Caco-2 (cell line): Measurements from ENCODE around the gene SHLD1. TPM values are rescaled to one million over a fixed set of nuclear protein-coding genes. Genes with fewer than 3 reads are reported as not detected.

Experiments used
- BruUV-seq: library from RNA; stranded (reverse); fragments of 400-500 nt; replicated peaks from 2 replicates; lab custom pipeline; 2021; lab: Mats Ljungman, UMichigan
- CTCF ChIA-PET: fragments of 300-600 bp; sonication (Branson Sonifier 250); formaldehyde crosslinking; loops from one replicate; lab custom pipeline; 2022; ENCODE audit warnings: antibody characterized with exemption; lab: Charles Lee
- POLR2A ChIA-PET: fragments of 300-600 bp; sonication (Branson Sonifier 250); formaldehyde crosslinking; loops from one replicate; lab custom pipeline; 2022; ENCODE audit warnings: antibody characterized with exemption; lab: Charles Lee
- DNase-seq, 2 experiments: peaks; one replicate each; pipeline versions ENCODE4 v3.0.0 to v3.0.0-alpha.2; 2020 to 2022
- H3K27me3 ChIP-seq: replicated peaks from 2 replicates; pipeline ENCODE4 v1.6.0; 2011; ENCODE audit warnings: low read length; ENCODE audit not compliant: control insufficient read depth, insufficient read depth
- H3K36me3 ChIP-seq: 2 replicates; pipeline ENCODE4 v1.5.1; 2011; ENCODE audit warnings: low read length; ENCODE audit not compliant: control insufficient read depth, insufficient read depth
- H3K4me1 ChIP-seq: fragments of 250-450 bp; sonication (Bioruptor Pico); 2 replicates; pipeline ENCODE4 v1.5.1; 2020; ENCODE audit warnings: mild to moderate bottlenecking
- H3K4me3 ChIP-seq: 2 replicates; pipeline ENCODE4 v1.5.1; 2011; ENCODE audit warnings: low read depth, mild to moderate bottlenecking, control low read depth, low read length
- H3K9me3 ChIP-seq: fragments of 250-450 bp; sonication (Bioruptor Pico); 2 replicates; pipeline ENCODE4 v1.5.1; 2020; ENCODE audit warnings: mild to moderate bottlenecking, moderate library complexity
- H3K27ac Mint-ChIP-seq: one replicate; pipeline ENCODE4 v1.8.0; 2022; ENCODE audit warnings: mixed read lengths; ENCODE audit not compliant: unreplicated experiment
- H3K27me3 Mint-ChIP-seq: one replicate; pipeline ENCODE4 v1.8.0; 2022; ENCODE audit warnings: mixed read lengths; ENCODE audit not compliant: insufficient read depth, unreplicated experiment
- H3K36me3 Mint-ChIP-seq: one replicate; pipeline ENCODE4 v1.8.0; 2022; ENCODE audit warnings: mild to moderate bottlenecking, mixed read lengths; ENCODE audit not compliant: insufficient read depth, unreplicated experiment
- H3K4me1 Mint-ChIP-seq: one replicate; pipeline ENCODE4 v1.8.0; 2022; ENCODE audit warnings: low read depth, mixed read lengths; ENCODE audit not compliant: unreplicated experiment
- H3K4me3 Mint-ChIP-seq: one replicate; pipeline ENCODE4 v1.8.0; 2022; ENCODE audit warnings: mild to moderate bottlenecking, moderate library complexity, mixed read lengths; ENCODE audit not compliant: unreplicated experiment
- H3K9me3 Mint-ChIP-seq: one replicate; pipeline ENCODE4 v1.8.0; 2022; ENCODE audit warnings: mixed read lengths; ENCODE audit not compliant: unreplicated experiment
- CTCF ChIP-seq, 2 experiments: fragments of 200-600 bp in 1 of 2; IDR thresholded peaks; 1 replicate in 1 of 2; 2 replicates in 1 of 2; pipeline versions ENCODE4 v1.5.1 to v1.8.0; 2011 to 2022; ENCODE audit warnings: antibody characterized with exemption in 1 of 2, control low read depth in 1 of 2, inconsistent platforms in 1 of 2, low read depth in 1 of 2, low read length in 1 of 2, mild to moderate bottlenecking in 1 of 2, moderate library complexity in 1 of 2; ENCODE audit not compliant: insufficient read depth in 1 of 2, severe bottlenecking in 1 of 2, unreplicated experiment in 1 of 2
- intact Hi-C: fragments of 100-400 bp; cut with micrococcal nuclease; formaldehyde crosslinking; loops from one replicate; pipeline ENCODE4 v1.10.0; 2022; ENCODE audit not compliant: unreplicated experiment
- total RNA-seq: library from RNA; stranded (reverse); gene quantifications from 2 replicates; pipeline ENCODE4 v1.2.3, GENCODE V29; 2022

Gene SHLD1
- total RNA-seq, 1 experiment from 2014 or later = 4.8 TPM

- Histone ChIP-seq H3K4me1 (no peaks in the 10 kb centered on the region), H3K9me3 (no peaks in the 10 kb centered on the region), H3K27me3 (no peaks in the 10 kb centered on the region), H3K36me3 (no peaks in the 10 kb centered on the region), H3K4me3 (no peak overlapping the region)
- intact Hi-C loops = no loop called here
- H3K27ac Mint-ChIP-seq = no peak overlapping the region
- H3K4me3 Mint-ChIP-seq = no peak overlapping the region
- no peaks in the 10 kb centered on the region for H3K27me3 Mint-ChIP-seq
- BruUV-seq = no TSS peak
- ChIA-PET CTCF (no interaction called here), POLR2A (no interaction called here)
- no peak for TF ChIP-seq CTCF (IDR thresholded peaks at IDR 0.05; ENCODE audit: insufficient read depth in 1 of 2, low read depth in 1 of 2, low read length in 1 of 2, severe bottlenecking in 1 of 2, unreplicated experiment in 1 of 2)
- no peaks in the 10 kb centered on the region for H3K9me3 Mint-ChIP-seq
- peaks cover 6% of the 10 kb centered on the region for H3K4me1 Mint-ChIP-seq
- H3K36me3 Mint-ChIP-seq = no peaks in the 10 kb centered on the region
- DNase-seq = no peak
Observed at GRCh38 chr20:5770987-5771318, 20.8 kb downstream of the SHLD1 start.

- ChIA-PET POLR2A (no interaction called here), CTCF (interaction anchor here (1.4 kb wide), 1 partner anchor 244 kb away, joined by 3 read pairs; no protein-coding TSS in a partner anchor)
- no peaks in the 10 kb centered on the region for H3K36me3 ChIP-seq
- no peak overlapping the region for H3K4me3 Mint-ChIP-seq
- no TSS peak for BruUV-seq
- TF ChIP-seq CTCF (IDR thresholded peaks at IDR 0.05; ENCODE audit: insufficient read depth in 1 of 2, low read depth in 1 of 2, low read length in 1 of 2, severe bottlenecking in 1 of 2, unreplicated experiment in 1 of 2) = no peak
- H3K27me3 Mint-ChIP-seq = no peaks in the 10 kb centered on the region
- H3K4me3 ChIP-seq = no peak overlapping the region
- H3K27ac Mint-ChIP-seq = no peak overlapping the region
- H3K9me3 Mint-ChIP-seq = no peaks in the 10 kb centered on the region
- DNase-seq = no peak
- H3K9me3 ChIP-seq = no peaks in the 10 kb centered on the region
- H3K4me1 ChIP-seq = no peaks in the 10 kb centered on the region
- intact Hi-C loops = no loop called here
- no peaks in the 10 kb centered on the region for H3K36me3 Mint-ChIP-seq
- no peaks in the 10 kb centered on the region for H3K27me3 ChIP-seq
- peaks cover 6% of the 10 kb centered on the region for H3K4me1 Mint-ChIP-seq
Observed at GRCh38 chr20:5772704-5773103, 22.5 kb downstream of the SHLD1 start.

- POLR2A ChIA-PET = no interaction called here
- Mint-ChIP-seq H3K36me3 (no peaks in the 10 kb centered on the region), H3K4me1 (peaks cover 6% of the 10 kb centered on the region), H3K4me3 (no peak overlapping the region), H3K9me3 (no peaks in the 10 kb centered on the region), H3K27ac (no peak overlapping the region), H3K27me3 (no peaks in the 10 kb centered on the region)
- TF ChIP-seq CTCF (IDR thresholded peaks at IDR 0.05; ENCODE audit: insufficient read depth in 1 of 2, low read depth in 1 of 2, low read length in 1 of 2, severe bottlenecking in 1 of 2, unreplicated experiment in 1 of 2) = no peak
- no peak for DNase-seq
- CTCF ChIA-PET = interaction anchor here (0.6 to 1.4 kb wide), 2 partner anchors 57 to 245 kb away, joined by 3 read pairs; no protein-coding TSS in a partner anchor
- Histone ChIP-seq H3K4me1 (no peaks in the 10 kb centered on the region), H3K27me3 (no peaks in the 10 kb centered on the region), H3K9me3 (no peaks in the 10 kb centered on the region), H3K36me3 (no peaks in the 10 kb centered on the region), H3K4me3 (no peak overlapping the region)
- no TSS peak for BruUV-seq
- intact Hi-C loops = no loop called here
Observed at GRCh38 chr20:5773589-5773988, 23.4 kb downstream of the SHLD1 start.
